ENCODE results near the gene GLOD5. TPM values are rescaled to one million over a fixed set of nuclear protein-coding genes. Genes with fewer than 3 reads are reported as not detected.

GLOD5 gene
- total RNA-seq, 2 donors from 2014 or later, result 4.0 to 9.0 TPM

DNA sequence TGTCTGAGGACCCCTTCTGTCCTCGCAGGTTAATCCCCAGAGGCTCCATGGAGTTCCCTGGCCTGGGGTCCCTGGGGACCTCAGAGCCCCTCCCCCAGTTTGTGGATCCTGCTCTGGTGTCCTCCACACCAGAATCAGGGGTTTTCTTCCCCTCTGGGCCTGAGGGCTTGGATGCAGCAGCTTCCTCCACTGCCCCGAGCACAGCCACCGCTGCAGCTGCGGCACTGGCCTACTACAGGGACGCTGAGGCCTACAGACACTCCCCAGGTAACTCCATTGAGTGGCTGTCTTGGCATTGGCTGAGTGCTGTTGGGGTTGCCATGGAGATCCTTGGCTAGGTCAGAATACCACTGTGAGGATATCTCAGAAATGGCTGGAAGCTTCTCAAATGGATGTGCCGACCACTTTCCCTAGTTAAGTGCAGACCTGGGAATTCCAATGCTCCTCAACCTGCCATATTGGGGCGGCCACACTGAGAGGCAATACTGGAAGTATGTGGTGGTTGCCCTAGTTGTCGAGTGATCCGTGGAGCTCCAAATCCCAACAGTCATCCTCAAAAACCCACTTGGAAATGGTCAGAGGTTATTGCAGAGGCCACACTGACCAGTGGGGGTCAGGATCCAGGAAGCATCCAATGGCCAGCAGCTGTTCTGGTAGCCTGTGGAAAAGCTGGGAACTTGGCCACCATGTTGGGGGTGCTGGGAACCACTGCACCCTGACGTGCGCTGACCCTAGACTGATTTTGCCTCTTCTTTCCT, 29.7 kb downstream of the GLOD5 start:
- TF ChIP-seq, protein P1, sequence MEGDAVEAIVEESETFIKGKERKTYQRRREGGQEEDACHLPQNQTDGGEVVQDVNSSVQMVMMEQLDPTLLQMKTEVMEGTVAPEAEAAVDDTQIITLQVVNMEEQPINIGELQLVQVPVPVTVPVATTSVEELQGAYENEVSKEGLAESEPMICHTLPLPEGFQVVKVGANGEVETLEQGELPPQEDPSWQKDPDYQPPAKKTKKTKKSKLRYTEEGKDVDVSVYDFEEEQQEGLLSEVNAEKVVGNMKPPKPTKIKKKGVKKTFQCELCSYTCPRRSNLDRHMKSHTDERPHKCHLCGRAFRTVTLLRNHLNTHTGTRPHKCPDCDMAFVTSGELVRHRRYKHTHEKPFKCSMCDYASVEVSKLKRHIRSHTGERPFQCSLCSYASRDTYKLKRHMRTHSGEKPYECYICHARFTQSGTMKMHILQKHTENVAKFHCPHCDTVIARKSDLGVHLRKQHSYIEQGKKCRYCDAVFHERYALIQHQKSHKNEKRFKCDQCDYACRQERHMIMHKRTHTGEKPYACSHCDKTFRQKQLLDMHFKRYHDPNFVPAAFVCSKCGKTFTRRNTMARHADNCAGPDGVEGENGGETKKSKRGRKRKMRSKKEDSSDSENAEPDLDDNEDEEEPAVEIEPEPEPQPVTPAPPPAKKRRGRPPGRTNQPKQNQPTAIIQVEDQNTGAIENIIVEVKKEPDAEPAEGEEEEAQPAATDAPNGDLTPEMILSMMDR (IDR thresholded peaks at IDR 0.05), result no peak
- no peak overlapping the region for H3K9ac ChIP-seq (ENCODE audit: low read depth in 2 of 2, low read length in 2 of 2)
- H3K4me1 ChIP-seq, result no peaks in the 10 kb centered on the region
- intact Hi-C loops (cut with DNase I), result no loop called here
- H3K4me3 ChIP-seq, result no peak overlapping the region
- no peaks in the 10 kb centered on the region for H3K36me3 ChIP-seq
- no peaks in the 10 kb centered on the region for H3K9me3 ChIP-seq
- H3K27me3 ChIP-seq, result peaks cover 4% of the 10 kb centered on the region
- H3K27ac ChIP-seq, result no peak overlapping the region
- no peak for DNase-seq

DNA sequence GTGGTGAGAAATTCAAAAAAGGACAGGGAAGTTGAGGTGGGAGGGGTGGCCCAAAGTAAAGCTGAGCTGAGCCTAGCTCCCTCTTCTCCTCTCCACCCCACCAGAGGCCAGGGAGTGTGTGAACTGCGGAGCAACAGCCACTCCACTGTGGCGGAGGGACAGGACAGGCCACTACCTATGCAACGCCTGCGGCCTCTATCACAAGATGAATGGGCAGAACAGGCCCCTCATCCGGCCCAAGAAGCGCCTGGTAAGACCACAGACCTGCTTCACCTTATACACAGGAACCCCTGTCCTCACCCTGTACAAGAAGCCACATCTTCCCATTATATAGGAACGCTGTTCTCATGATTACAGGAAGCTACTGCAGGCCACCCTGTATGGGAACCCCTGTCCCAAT, 30.7 kb downstream of the GLOD5 start:
- Histone ChIP-seq H3K4me3 (no peak overlapping the region), H3K9ac (ENCODE audit: low read depth in 2 of 2, low read length in 2 of 2) (no peak overlapping the region), H3K36me3 (no peaks in the 10 kb centered on the region), H3K4me1 (no peaks in the 10 kb centered on the region), H3K27ac (no peak overlapping the region), H3K27me3 (peaks cover 4% of the 10 kb centered on the region), H3K9me3 (no peaks in the 10 kb centered on the region)
- DNase-seq, result no peak
- intact Hi-C loops (cut with DNase I), result no loop called here
- TF ChIP-seq, protein P1 (IDR thresholded peaks at IDR 0.05), result no peak

DNA sequence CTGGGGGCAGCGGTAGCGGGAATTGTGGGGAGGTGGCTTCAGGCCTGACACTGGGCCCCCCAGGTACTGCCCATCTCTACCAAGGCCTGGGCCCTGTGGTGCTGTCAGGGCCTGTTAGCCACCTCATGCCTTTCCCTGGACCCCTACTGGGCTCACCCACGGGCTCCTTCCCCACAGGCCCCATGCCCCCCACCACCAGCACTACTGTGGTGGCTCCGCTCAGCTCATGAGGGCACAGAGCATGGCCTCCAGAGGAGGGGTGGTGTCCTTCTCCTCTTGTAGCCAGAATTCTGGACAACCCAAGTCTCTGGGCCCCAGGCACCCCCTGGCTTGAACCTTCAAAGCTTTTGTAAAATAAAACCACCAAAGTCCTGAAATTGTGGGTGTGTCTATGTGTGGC, 32.4 kb downstream of the GLOD5 start:
- TF ChIP-seq, protein P1 (IDR thresholded peaks at IDR 0.05), result no peak
- no peaks in the 10 kb centered on the region for H3K9me3 ChIP-seq
- H3K4me1 ChIP-seq, result no peaks in the 10 kb centered on the region
- no peak overlapping the region for H3K4me3 ChIP-seq
- no peaks in the 10 kb centered on the region for H3K36me3 ChIP-seq
- H3K27ac ChIP-seq, result no peak overlapping the region
- intact Hi-C loops (cut with DNase I), result no loop called here
- DNase-seq, result no peak
- H3K27me3 ChIP-seq, result no peaks in the 10 kb centered on the region
- H3K9ac ChIP-seq (ENCODE audit: low read depth in 2 of 2, low read length in 2 of 2), result no peak overlapping the region

DNA sequence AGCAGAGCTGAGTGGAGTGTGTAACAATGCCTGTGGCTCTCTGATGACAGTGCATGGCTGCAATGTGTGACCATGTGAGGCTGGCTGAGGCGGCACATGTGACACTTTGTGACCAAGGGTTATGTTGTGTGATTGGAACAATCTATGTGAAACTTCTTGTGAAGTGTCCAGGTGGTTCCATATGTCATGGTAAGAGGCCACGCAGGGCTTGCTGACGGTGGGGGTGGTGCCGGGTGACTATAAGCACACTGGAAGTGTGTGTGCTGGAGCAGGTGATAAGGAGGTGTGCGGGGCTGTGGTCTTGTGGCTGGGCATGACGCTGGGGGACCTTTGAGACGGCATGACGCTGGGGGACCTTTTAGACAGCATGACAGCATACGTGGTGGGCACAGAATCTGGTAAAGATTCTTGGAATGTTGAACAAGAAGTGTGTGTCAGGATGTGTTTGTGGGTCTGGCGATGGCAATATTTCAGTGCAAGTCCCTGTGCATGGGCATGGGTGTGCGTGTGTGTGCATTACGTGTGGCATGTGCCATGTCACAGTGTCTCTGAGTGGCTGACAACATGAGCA, 32.9 kb downstream of the GLOD5 start:
- Histone ChIP-seq H3K4me1 (no peaks in the 10 kb centered on the region), H3K9ac (ENCODE audit: low read depth in 2 of 2, low read length in 2 of 2) (no peak overlapping the region), H3K27me3 (no peaks in the 10 kb centered on the region), H3K27ac (no peak overlapping the region), H3K9me3 (no peaks in the 10 kb centered on the region), H3K4me3 (no peak overlapping the region), H3K36me3 (no peaks in the 10 kb centered on the region)
- TF ChIP-seq, protein P1 (IDR thresholded peaks at IDR 0.05), result no peak
- no peak for DNase-seq
- intact Hi-C loops (cut with DNase I), result no loop called here

DNA sequence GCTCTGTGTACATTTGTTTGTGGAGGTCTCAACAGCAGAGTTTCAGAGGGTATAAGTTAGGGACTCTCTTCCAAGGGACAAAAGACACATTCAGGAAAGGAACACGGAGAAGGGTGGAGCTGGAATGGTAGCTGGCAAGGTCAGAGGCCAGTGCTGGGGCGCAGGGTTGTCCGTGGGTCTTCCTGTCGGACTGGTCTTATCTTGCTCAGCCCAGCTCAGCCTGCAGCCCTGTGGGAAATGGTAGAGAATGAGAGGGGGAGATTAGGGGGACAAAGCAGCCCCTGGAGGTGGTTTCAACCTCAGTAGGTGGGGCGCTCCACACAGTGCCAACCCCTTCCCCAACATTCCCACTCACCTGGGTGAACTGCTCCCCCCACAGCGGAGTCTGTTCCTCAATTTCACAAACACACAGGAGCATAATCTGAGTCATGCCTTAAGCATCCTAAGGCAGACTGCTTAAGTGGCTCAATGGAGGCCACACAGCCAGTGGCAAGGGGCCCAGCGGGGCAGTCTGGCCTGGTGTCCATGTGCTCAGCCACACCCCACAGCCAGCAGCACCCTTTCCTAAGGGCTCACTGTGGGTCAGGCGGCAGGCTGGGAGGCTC, 33.5 kb downstream of the GLOD5 start:
- H3K36me3 ChIP-seq, result no peaks in the 10 kb centered on the region
- no peaks in the 10 kb centered on the region for H3K27me3 ChIP-seq
- H3K27ac ChIP-seq, result no peak overlapping the region
- DNase-seq, result no peak
- H3K9ac ChIP-seq (ENCODE audit: low read depth in 2 of 2, low read length in 2 of 2), result no peak overlapping the region
- H3K4me3 ChIP-seq, result no peak overlapping the region
- intact Hi-C loops (cut with DNase I), result no loop called here
- H3K9me3 ChIP-seq, result no peaks in the 10 kb centered on the region
- no peaks in the 10 kb centered on the region for H3K4me1 ChIP-seq
- TF ChIP-seq, protein P1 (IDR thresholded peaks at IDR 0.05), result no peak
